ENCODE results near the gene LUC7L3.

The LUC7L3 gene

GRCh38 chr17:50763716-50764475 lies 44.5 kb downstream of the LUC7L3 start:
- DNase-seq, result no peak

- DNase-seq, result no peak
These were observed 45.3 kb downstream of the LUC7L3 start for GRCh38 chr17:50764734-50765149.

- DNase-seq, result no peak
These were observed 46.2 kb downstream of the LUC7L3 start for GRCh38 chr17:50765454-50766221.

- DNase-seq, result no peak
These were observed 47.0 kb downstream of the LUC7L3 start for GRCh38 chr17:50766222-50767023.

- no peak for DNase-seq
These were observed 47.6 kb downstream of the LUC7L3 start for GRCh38 chr17:50767030-50767429.

- DNase-seq, result no peak
These were observed 48.0 kb downstream of the LUC7L3 start, which contains the start of gene ANKRD40CL for GRCh38 chr17:50767446-50767845. Gene ANKRD40CL, minus strand, starts transcription at chr17:50767518. Its CDS starts 605 bp downstream, at chr17:50766913.

- DNase-seq, result no peak
These were observed 49.0 kb downstream of the LUC7L3 start for GRCh38 chr17:50768346-50768761.

GRCh38 chr17:50769884-50770283 lies 50.5 kb downstream of the LUC7L3 start:
- DNase-seq, result no peak

GRCh38 chr17:50770346-50770745 lies 50.9 kb downstream of the LUC7L3 start:
- DNase-seq, result no peak

- no peak for DNase-seq
These were observed 52.8 kb downstream of the LUC7L3 start for GRCh38 chr17:50771991-50772785.

GRCh38 chr17:50774225-50774803 lies 54.9 kb downstream of the LUC7L3 start:
- DNase-seq, result peak; percentile 45

GRCh38 chr17:50775926-50776325 lies 56.5 kb downstream of the LUC7L3 start:
- no peak for DNase-seq

- DNase-seq, result no peak
These were observed 59.1 kb downstream of the LUC7L3 start for GRCh38 chr17:50778471-50778870.

- DNase-seq, result no peak
These were observed 59.6 kb downstream of the LUC7L3 start for GRCh38 chr17:50778988-50779387.

- DNase-seq, result peak; percentile 81
These were observed 60.4 kb downstream of the LUC7L3 start for GRCh38 chr17:50779747-50780353.

GRCh38 chr17:50781167-50781566 lies 61.8 kb downstream of the LUC7L3 start:
- DNase-seq, result no peak

- peak; percentile 93 for DNase-seq
These were observed 63.8 kb downstream of the LUC7L3 start for GRCh38 chr17:50783193-50783660.

- DNase-seq, result no peak
These were observed 64.5 kb downstream of the LUC7L3 start for GRCh38 chr17:50783905-50784304.

- DNase-seq, result no peak
These were observed 65.7 kb downstream of the LUC7L3 start for GRCh38 chr17:50785126-50785525.

- DNase-seq, result no peak
These were observed 66.7 kb downstream of the LUC7L3 start for GRCh38 chr17:50785946-50786570.

GRCh38 chr17:50787106-50787505 lies 67.7 kb downstream of the LUC7L3 start:
- no peak for DNase-seq

Data from activated effector memory CD4-positive, alpha-beta T cell treated with anti-CD3 and anti-CD28 coated beads, Interleukin-2, amount 50 U/mL, for 16 hours (primary cell).